ENCODE results near the gene TENT5A.

GRCh38 chr6:81735756-81736380 is 16.6 kb downstream of the TENT5A start:
- TF ChIP-seq CTCF (IDR thresholded peaks at IDR 0.05): no peak
- no peak for TF ChIP-seq POLR2A (IDR thresholded peaks at IDR 0.05)
